HepG2 (cell line): ENCODE results near the gene PLGRKT.

ENCODE experiments used
- ATM ChIP-seq: fragments of 450-650 bp; IDR thresholded peaks from 2 replicates; pipeline ENCODE4 v1.7.1; 2017; ENCODE audit warnings: mild to moderate bottlenecking, borderline replicate concordance
- DPF2 ChIP-seq: sonication (generic); formaldehyde crosslinking; IDR thresholded peaks from 2 replicates; pipeline ENCODE4 v1.4.0; 2020; ENCODE audit warnings: mild to moderate bottlenecking, low read depth, missing genetic modification reagents, borderline replicate concordance
- FOXA1 ChIP-seq, 2 experiments: fragments of 450-650 bp in 1 of 2; sonication (generic) in 1 of 2; formaldehyde crosslinking in 1 of 2; IDR thresholded peaks; 2 replicates each; pipeline versions ENCODE4 v1.4.0 to v1.6.1; 2016 to 2020; ENCODE audit warnings: missing genetic modification reagents in 1 of 2
- FOXM1 ChIP-seq: sonication (generic); formaldehyde crosslinking; IDR thresholded peaks from 2 replicates; pipeline ENCODE4 v1.5.0; 2020; ENCODE audit warnings: missing genetic modification reagents
- KLF12 ChIP-seq: sonication (generic); formaldehyde crosslinking; IDR thresholded peaks from 2 replicates; pipeline ENCODE4 v1.4.0; 2020; ENCODE audit warnings: missing genetic modification reagents, borderline replicate concordance
- POLR2AphosphoS5 ChIP-seq: IDR thresholded peaks from 2 replicates; pipeline ENCODE4 v1.6.1; 2012; ENCODE audit warnings: low read depth, low read length
- TCF7 ChIP-seq: sonication (generic); IDR thresholded peaks from 2 replicates; pipeline ENCODE4 v1.6.1; 2016; ENCODE audit warnings: antibody characterized with exemption, low read depth
- ZNF598 ChIP-seq: sonication (generic); formaldehyde crosslinking; IDR thresholded peaks from 2 replicates; pipeline ENCODE4 v1.5.1; 2020; ENCODE audit warnings: mild to moderate bottlenecking, missing genetic modification reagents, borderline replicate concordance
- ZNF660 ChIP-seq: sonication (generic); formaldehyde crosslinking; IDR thresholded peaks from 2 replicates; pipeline ENCODE4 v1.5.1; 2020; ENCODE audit warnings: mild to moderate bottlenecking, low read depth, missing genetic modification reagents, borderline replicate concordance
- TF ChIP-seq, protein P1 (sequence below): sonication (generic); formaldehyde crosslinking; IDR thresholded peaks from 2 replicates; pipeline ENCODE4 v1.4.0; 2020; ENCODE audit warnings: low read depth, mild to moderate bottlenecking, missing genetic modification reagents
- TF ChIP-seq, protein P2 (sequence below): sonication (generic); formaldehyde crosslinking; IDR thresholded peaks from 2 replicates; pipeline ENCODE4 v1.4.0; 2020; ENCODE audit warnings: missing genetic modification reagents

DNA sequence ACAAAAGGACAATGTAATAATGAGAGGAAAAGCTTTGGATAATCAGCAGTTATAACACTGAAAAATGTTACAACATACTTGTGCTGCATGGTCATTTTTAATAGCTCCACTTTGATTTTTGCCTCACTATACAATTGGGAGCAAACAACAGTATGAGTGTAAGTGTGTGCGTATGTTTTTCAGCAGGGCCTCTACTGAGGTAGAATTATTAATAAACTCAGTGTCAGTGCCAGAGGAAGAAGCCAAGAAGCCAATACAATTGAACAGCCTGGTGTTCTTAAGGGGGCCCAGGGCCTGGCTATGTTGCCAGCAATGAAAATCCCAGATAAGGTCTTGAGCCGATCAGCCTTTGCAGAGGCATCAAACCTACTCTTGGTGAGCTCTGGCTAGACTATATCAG, 81.9 kb downstream of the PLGRKT start:
- TF ChIP-seq, protein P1, sequence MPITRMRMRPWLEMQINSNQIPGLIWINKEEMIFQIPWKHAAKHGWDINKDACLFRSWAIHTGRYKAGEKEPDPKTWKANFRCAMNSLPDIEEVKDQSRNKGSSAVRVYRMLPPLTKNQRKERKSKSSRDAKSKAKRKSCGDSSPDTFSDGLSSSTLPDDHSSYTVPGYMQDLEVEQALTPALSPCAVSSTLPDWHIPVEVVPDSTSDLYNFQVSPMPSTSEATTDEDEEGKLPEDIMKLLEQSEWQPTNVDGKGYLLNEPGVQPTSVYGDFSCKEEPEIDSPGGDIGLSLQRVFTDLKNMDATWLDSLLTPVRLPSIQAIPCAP (CRISPR knock-in tag) = no peak
- TF ChIP-seq TCF7 (no peak), ATM (no peak), ZNF660 (no peak), POLR2AphosphoS5 (no peak), FOXA1 (IDR thresholded peaks at IDR 0.05) (no peak), FOXA1 (CRISPR knock-in tag; IDR thresholded peaks at IDR 0.05) (no peak), KLF12 (CRISPR knock-in tag) (no peak), ZNF598 (no peak), FOXM1 (CRISPR knock-in tag) (no peak), DPF2 (CRISPR knock-in tag) (no peak)
- TF ChIP-seq, protein P2, sequence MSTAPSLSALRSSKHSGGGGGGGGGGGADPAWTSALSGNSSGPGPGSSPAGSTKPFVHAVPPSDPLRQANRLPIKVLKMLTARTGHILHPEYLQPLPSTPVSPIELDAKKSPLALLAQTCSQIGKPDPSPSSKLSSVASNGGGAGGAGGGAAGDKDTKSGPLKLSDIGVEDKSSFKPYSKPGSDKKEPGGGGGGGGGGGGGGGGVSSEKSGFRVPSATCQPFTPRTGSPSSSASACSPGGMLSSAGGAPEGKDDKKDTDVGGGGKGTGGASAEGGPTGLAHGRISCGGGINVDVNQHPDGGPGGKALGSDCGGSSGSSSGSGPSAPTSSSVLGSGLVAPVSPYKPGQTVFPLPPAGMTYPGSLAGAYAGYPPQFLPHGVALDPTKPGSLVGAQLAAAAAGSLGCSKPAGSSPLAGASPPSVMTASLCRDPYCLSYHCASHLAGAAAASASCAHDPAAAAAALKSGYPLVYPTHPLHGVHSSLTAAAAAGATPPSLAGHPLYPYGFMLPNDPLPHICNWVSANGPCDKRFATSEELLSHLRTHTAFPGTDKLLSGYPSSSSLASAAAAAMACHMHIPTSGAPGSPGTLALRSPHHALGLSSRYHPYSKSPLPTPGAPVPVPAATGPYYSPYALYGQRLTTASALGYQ = no peak
